Activated B cell treated with CpG ODN at 0.5 μM for 24 hours (primary cell): ENCODE measurements around the gene SEMA5A. TPM values are rescaled to one million over a fixed set of nuclear protein-coding genes. Genes with fewer than 3 reads are reported as not detected.

Experiments
- ATAC-seq: fragments of 200-7000 bp; cut with Tn5 transposase; one replicate; pipeline ENCODE4 v1.10.0; 2021; ENCODE audit warnings: low read depth, mild to moderate bottlenecking, moderate library complexity
- CTCF ChIA-PET: fragments of 350-600 bp; sonication (Branson Sonifier 250); formaldehyde crosslinking; loops from one replicate; lab custom pipeline; 2021; ENCODE audit warnings: antibody characterized with exemption; lab: Charles Lee
- POLR2A ChIA-PET: fragments of 350-600 bp; sonication (Branson Sonifier 250); formaldehyde crosslinking; loops from one replicate; lab custom pipeline; 2021; ENCODE audit warnings: antibody characterized with exemption; lab: Charles Lee
- DNase-seq: peaks from one replicate; pipeline ENCODE4 v3.0.0; 2022
- H3K27ac Mint-ChIP-seq: one replicate; pipeline ENCODE4 v1.8.0; 2020; ENCODE audit warnings: mixed read lengths
- H3K27me3 Mint-ChIP-seq: one replicate; pipeline ENCODE4 v1.8.0; 2021; ENCODE audit warnings: mixed read lengths
- H3K36me3 Mint-ChIP-seq: one replicate; pipeline ENCODE4 v1.8.0; 2021; ENCODE audit warnings: low read depth, mixed read lengths
- H3K4me1 Mint-ChIP-seq: one replicate; pipeline ENCODE4 v1.8.0; 2021; ENCODE audit warnings: mixed read lengths
- H3K4me3 Mint-ChIP-seq: one replicate; pipeline ENCODE4 v1.8.0; 2020; ENCODE audit warnings: mild to moderate bottlenecking, mixed read lengths
- H3K9me3 Mint-ChIP-seq: one replicate; pipeline ENCODE4 v1.8.0; 2020; ENCODE audit warnings: mixed read lengths
- intact Hi-C: fragments of 100-400 bp; cut with micrococcal nuclease; formaldehyde crosslinking; loops from one replicate; pipeline ENCODE4 v1.15.1; 2024
- total RNA-seq: library from RNA; stranded (reverse); gene quantifications from 2 replicates; pipeline ENCODE4 v1.2.3, GENCODE V29; 2022
- TF ChIP-seq, protein P1 (sequence below): fragments of 200-600 bp; IDR thresholded peaks from one replicate; pipeline ENCODE4 v1.8.0; 2022; ENCODE audit warnings: antibody characterized with exemption, mild to moderate bottlenecking

Gene SEMA5A
- total RNA-seq, 1 donor from 2014 or later: not detected

DNA sequence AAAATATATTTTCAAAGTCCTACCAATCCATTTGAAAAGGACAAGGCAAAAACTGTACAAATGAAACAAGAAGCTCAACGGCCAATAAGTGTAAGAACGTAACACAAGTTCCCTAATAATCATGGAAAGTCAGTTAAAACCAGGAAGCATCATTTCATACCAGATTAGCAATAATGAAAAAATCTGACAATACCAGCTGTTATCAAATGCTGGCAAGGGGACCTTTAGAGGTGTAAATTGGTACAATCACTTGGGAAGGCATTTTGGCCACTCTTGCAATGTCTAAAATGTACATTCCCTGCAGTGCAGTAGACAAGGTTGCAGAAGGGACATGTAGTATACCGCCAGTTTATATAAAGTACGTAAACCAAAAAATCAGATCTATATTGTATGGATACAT, 10.1 kb upstream of the SEMA5A start:
- DNase-seq: no peak
- Mint-ChIP-seq H3K9me3 (peaks cover 3% of the 10 kb centered on the region), H3K27ac (no peak overlapping the region), H3K27me3 (peaks cover 3% of the 10 kb centered on the region), H3K4me1 (no peaks in the 10 kb centered on the region), H3K36me3 (no peaks in the 10 kb centered on the region), H3K4me3 (no peak overlapping the region)
- TF ChIP-seq, protein P1, sequence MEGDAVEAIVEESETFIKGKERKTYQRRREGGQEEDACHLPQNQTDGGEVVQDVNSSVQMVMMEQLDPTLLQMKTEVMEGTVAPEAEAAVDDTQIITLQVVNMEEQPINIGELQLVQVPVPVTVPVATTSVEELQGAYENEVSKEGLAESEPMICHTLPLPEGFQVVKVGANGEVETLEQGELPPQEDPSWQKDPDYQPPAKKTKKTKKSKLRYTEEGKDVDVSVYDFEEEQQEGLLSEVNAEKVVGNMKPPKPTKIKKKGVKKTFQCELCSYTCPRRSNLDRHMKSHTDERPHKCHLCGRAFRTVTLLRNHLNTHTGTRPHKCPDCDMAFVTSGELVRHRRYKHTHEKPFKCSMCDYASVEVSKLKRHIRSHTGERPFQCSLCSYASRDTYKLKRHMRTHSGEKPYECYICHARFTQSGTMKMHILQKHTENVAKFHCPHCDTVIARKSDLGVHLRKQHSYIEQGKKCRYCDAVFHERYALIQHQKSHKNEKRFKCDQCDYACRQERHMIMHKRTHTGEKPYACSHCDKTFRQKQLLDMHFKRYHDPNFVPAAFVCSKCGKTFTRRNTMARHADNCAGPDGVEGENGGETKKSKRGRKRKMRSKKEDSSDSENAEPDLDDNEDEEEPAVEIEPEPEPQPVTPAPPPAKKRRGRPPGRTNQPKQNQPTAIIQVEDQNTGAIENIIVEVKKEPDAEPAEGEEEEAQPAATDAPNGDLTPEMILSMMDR: no peak
- ATAC-seq: no peak
- CTCF ChIA-PET: no interaction called here
- POLR2A ChIA-PET: no interaction called here
- intact Hi-C loops: no loop called here

DNA sequence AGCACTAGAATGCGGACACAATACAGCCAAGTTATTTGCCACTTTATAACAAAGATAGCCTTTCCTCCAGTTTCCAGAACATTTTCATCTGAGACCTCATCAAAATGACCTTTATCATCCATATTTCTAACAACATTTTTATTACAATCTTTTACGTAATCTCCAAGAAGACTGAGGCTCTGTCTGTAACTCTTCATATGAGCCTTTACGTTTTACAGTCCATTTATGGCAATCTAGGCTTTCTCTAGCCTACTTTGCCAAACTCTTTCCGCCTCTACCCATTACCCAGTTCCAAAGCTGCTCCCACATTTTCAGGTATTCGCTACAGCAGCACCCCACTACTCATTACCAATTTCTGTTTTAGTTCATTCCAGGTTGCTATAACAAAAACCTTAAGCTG, 8.2 kb upstream of the SEMA5A start:
- intact Hi-C loops: no loop called here
- no peaks in the 10 kb centered on the region for H3K36me3 Mint-ChIP-seq
- no peak overlapping the region for H3K4me3 Mint-ChIP-seq

GRCh38 chr5:9553561-9553960, 7.7 kb upstream of the SEMA5A start:
- DNase-seq (no peak), ATAC-seq (no peak)
- H3K36me3 Mint-ChIP-seq: no peaks in the 10 kb centered on the region
- peaks cover 5% of the 10 kb centered on the region for H3K27me3 Mint-ChIP-seq
- TF ChIP-seq, protein P1: no peak
- intact Hi-C loops: no loop called here
- POLR2A ChIA-PET: no interaction called here
- H3K4me1 Mint-ChIP-seq: no peaks in the 10 kb centered on the region
- peaks cover 3% of the 10 kb centered on the region for H3K9me3 Mint-ChIP-seq
- CTCF ChIA-PET: no interaction called here
- no peak overlapping the region for H3K4me3 Mint-ChIP-seq
- H3K27ac Mint-ChIP-seq: no peak overlapping the region

More for the DNA sequence above, 8.2 kb upstream of the SEMA5A start:
- no peak for ATAC-seq
- H3K27ac Mint-ChIP-seq: no peak overlapping the region
- POLR2A ChIA-PET: no interaction called here
- TF ChIP-seq, protein P1: no peak
- CTCF ChIA-PET: no interaction called here
- H3K4me1 Mint-ChIP-seq: no peaks in the 10 kb centered on the region
- no peak for DNase-seq
- H3K27me3 Mint-ChIP-seq: peaks cover 3% of the 10 kb centered on the region
- H3K9me3 Mint-ChIP-seq: peaks cover 3% of the 10 kb centered on the region

DNA sequence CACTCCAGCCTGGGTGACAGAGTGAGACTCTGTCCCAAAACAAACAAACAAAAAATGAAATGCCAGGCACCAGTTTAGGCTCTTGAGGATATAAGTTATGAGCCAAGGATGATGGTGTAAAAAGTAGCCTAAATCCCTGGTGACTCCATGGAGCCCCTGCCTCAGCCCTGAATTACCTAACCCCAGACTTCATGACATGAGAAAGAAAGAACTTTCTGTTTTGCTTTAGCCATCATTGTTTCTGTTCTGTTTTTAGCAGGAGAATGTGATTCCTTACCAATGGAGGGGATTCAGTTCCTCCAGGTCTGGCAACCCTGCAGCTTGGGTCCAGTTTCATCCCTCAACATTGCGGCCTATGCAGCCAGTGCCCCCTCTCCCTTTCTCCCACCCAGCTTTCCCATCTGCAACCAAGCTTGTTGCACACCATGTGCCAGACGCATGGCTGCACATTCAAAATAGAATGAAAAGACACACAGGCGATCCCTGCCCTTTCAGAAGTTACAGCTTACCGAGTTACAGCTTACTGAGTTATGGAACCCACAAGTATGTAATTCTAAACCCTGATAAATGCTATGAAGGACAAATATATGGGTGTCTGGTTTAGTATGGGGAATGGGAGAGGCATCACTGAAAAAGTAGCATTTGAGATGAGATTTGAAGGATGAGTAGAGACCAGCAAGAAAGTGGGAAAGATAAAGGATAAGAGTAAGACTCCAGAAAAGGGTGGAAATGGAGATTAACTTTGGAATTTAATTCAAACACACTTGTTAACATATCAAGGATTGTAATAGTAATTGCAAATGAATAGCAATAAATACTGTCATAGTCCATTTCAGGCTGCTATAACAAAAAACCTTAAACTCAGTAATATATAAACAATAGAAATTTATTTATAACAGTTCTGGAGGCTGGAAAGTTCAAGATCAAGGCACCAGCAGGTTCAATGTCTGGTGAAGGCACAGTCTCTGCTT, 6.0 kb upstream of the SEMA5A start:
- H3K9me3 Mint-ChIP-seq: peaks cover 3% of the 10 kb centered on the region
- no peak overlapping the region for H3K27ac Mint-ChIP-seq
- H3K4me3 Mint-ChIP-seq: no peak overlapping the region
- DNase-seq (no peak), ATAC-seq (no peak)
- no peaks in the 10 kb centered on the region for H3K36me3 Mint-ChIP-seq
- H3K27me3 Mint-ChIP-seq: peaks cover 6% of the 10 kb centered on the region
- intact Hi-C loops: no loop called here
- no peaks in the 10 kb centered on the region for H3K4me1 Mint-ChIP-seq
- TF ChIP-seq, protein P1: no peak
- CTCF ChIA-PET: no interaction called here
- POLR2A ChIA-PET: no interaction called here

DNA sequence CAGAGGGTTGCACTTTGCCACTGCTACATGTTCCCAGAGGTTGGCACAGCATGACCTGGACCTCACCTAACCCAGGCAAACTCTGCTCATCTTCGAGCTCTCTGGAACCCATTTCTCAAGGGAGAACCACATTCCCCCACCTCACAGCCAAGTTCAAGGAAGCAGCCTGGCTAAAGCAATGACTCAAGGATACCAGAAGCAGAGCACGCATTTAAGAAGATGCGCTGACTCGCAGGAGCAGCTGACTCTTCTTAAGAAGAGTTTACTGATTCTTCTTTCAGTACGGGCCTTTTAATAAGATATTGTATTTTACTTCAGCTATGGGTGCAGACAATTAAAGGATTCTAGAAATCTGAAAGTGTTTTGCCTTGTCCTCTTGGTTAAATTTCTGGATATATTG, 4.1 kb upstream of the SEMA5A start:
- Mint-ChIP-seq H3K4me1 (peaks cover 5% of the 10 kb centered on the region), H3K9me3 (peaks cover 3% of the 10 kb centered on the region), H3K4me3 (no peak overlapping the region), H3K27me3 (peaks cover 11% of the 10 kb centered on the region), H3K36me3 (no peaks in the 10 kb centered on the region), H3K27ac (no peak overlapping the region)
- intact Hi-C loops: no loop called here
- ATAC-seq (no peak), DNase-seq (no peak)
- ChIA-PET POLR2A (no interaction called here), CTCF (no interaction called here)
- TF ChIP-seq, protein P1: no peak
